ENCODE measurements around the gene RAP1GDS1.
A peak's percentile ranks its signal among the peaks of the same experiment; 100 is the strongest.

Gene RAP1GDS1

DNA sequence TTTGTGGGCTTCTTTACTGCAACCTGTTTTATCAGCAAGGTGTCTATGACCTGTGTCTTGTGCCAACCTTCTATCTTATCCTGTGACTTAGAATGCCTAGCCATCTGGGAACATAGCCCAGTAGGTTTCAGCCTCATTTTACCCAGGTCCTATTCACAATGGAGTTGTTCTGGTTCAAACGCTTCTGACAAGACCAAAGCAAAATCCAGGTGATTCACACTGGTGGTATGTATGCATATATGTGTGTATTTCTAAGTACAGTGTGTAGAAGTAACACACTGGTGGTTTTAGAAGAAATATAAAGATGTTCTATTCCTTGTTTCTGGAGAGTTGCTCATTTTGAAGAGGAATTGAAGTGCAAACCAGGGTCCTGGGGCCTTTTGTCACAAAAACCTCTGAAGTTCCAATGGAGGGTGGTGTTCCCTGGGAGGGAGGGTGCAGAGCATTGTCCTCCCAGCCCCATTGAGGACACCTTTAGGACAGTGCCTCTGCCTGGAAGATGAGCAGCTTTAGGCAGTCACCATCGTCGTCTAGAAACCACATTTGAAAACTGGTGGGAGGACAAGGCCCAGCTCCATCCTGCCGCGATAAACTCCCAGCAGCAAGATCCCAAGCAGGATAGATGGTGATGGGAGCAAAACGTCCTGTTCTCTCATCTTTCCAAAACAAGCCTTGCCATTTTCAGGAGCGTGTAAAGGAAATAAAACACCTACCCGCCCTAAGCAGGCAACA lies 205.8 kb downstream of the RAP1GDS1 start:
- Histone ChIP-seq H3K4me1 (ENCODE audit: control insufficient read depth, insufficient read depth, low read length) (no peaks in the 10 kb centered on the region), H3K4me3 (ENCODE audit: low read depth, low read length) (no peak overlapping the region), H3K9me3 (ENCODE audit: control insufficient read depth, insufficient read depth, low read depth, low read length) (no peaks in the 10 kb centered on the region), H3K36me3 (ENCODE audit: control insufficient read depth in 2 of 2, insufficient read depth in 1 of 2, low read length in 2 of 2) (peaks cover 0 to 11% of the 10 kb centered on the region in 2 experiments; a peak in 1 of 3 replicates), H3K27ac (ENCODE audit: extremely low read depth, low read depth, low read length) (no peak overlapping the region)
- POLR2A ChIA-PET: no interaction called here
- TF ChIP-seq SETDB1 (IDR thresholded peaks at IDR 0.05; ENCODE audit: insufficient read length, low read length) (no peak), ZNF76 (tag by site-specific recombination; IDR thresholded peaks at IDR 0.05; ENCODE audit: borderline replicate concordance, low read depth) (no peak), SP2 (tag by site-specific recombination; IDR thresholded peaks at IDR 0.05) (no peak), IKZF3 (tag by site-specific recombination; IDR thresholded peaks at IDR 0.05) (no peak), ZNF175 (tag by site-specific recombination; IDR thresholded peaks at IDR 0.05) (no peak), ZNF138 (tag by site-specific recombination; IDR thresholded peaks at IDR 0.05; ENCODE audit: borderline replicate concordance) (no peak), ZNF324 (tag by site-specific recombination; IDR thresholded peaks at IDR 0.05) (no peak)
- TF ChIP-seq, protein P1, sequence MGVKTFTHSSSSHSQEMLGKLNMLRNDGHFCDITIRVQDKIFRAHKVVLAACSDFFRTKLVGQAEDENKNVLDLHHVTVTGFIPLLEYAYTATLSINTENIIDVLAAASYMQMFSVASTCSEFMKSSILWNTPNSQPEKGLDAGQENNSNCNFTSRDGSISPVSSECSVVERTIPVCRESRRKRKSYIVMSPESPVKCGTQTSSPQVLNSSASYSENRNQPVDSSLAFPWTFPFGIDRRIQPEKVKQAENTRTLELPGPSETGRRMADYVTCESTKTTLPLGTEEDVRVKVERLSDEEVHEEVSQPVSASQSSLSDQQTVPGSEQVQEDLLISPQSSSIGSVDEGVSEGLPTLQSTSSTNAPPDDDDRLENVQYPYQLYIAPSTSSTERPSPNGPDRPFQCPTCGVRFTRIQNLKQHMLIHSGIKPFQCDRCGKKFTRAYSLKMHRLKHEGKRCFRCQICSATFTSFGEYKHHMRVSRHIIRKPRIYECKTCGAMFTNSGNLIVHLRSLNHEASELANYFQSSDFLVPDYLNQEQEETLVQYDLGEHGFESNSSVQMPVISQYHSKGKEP (tag by site-specific recombination; IDR thresholded peaks at IDR 0.05): no peak
- CTCF ChIA-PET: interaction anchor here (0.5 to 1.6 kb wide), 17 partner anchors 10 to 590 kb away, joined by 3 to 8 read pairs (median 4); no protein-coding TSS in a partner anchor

DNA sequence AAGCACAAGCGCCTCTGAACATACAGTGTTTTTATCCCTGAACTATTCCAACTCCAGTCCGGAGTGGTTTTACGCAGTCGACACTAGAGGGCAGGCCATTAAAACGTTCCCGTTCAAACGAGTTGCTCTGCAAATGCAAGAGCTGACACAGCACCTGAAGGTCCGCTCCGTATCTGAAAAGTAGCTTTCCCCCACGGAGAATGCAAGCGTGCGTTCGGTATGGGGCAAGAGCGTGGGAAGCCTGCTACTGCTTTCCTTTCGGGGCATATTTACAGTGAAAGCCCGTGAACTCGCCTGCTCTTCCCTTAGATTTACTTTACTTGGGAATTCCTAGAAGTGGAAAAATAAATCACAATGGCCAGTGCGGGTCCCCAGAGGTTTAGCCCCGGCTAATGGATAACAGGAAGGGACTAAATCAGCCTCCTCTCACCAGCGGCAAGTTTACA lies 206.5 kb downstream of the RAP1GDS1 start:
- Histone ChIP-seq H3K4me1 (ENCODE audit: control insufficient read depth, insufficient read depth, low read length) (no peaks in the 10 kb centered on the region), H3K4me3 (ENCODE audit: low read depth, low read length) (peak overlapping the region; percentile 32), H3K27ac (ENCODE audit: extremely low read depth, low read depth, low read length) (no peak overlapping the region), H3K9me3 (ENCODE audit: control insufficient read depth, insufficient read depth, low read depth, low read length) (no peaks in the 10 kb centered on the region), H3K36me3 (ENCODE audit: control insufficient read depth in 2 of 2, insufficient read depth in 1 of 2, low read length in 2 of 2) (peaks cover 0 to 14% of the 10 kb centered on the region in 2 experiments; a peak in 1 of 3 replicates)
- POLR2A ChIA-PET: interaction anchor here (0.6 kb wide), 1 partner anchor 307 kb away, joined by 3 read pairs; no protein-coding TSS in a partner anchor
- CTCF ChIA-PET: interaction anchor here (0.5 to 1.6 kb wide), 22 partner anchors 9 to 589 kb away, joined by 3 to 8 read pairs (median 3); no protein-coding TSS in a partner anchor
- TF ChIP-seq SP2 (tag by site-specific recombination; IDR thresholded peaks at IDR 0.05): no peak
- TF ChIP-seq ZNF211 (tag by site-specific recombination; IDR thresholded peaks at IDR 0.05; ENCODE audit: low read depth): no peak
- no peak for TF ChIP-seq ZNF530 (tag by site-specific recombination; IDR thresholded peaks at IDR 0.05; ENCODE audit: low read depth)
- TF ChIP-seq, protein P2, sequence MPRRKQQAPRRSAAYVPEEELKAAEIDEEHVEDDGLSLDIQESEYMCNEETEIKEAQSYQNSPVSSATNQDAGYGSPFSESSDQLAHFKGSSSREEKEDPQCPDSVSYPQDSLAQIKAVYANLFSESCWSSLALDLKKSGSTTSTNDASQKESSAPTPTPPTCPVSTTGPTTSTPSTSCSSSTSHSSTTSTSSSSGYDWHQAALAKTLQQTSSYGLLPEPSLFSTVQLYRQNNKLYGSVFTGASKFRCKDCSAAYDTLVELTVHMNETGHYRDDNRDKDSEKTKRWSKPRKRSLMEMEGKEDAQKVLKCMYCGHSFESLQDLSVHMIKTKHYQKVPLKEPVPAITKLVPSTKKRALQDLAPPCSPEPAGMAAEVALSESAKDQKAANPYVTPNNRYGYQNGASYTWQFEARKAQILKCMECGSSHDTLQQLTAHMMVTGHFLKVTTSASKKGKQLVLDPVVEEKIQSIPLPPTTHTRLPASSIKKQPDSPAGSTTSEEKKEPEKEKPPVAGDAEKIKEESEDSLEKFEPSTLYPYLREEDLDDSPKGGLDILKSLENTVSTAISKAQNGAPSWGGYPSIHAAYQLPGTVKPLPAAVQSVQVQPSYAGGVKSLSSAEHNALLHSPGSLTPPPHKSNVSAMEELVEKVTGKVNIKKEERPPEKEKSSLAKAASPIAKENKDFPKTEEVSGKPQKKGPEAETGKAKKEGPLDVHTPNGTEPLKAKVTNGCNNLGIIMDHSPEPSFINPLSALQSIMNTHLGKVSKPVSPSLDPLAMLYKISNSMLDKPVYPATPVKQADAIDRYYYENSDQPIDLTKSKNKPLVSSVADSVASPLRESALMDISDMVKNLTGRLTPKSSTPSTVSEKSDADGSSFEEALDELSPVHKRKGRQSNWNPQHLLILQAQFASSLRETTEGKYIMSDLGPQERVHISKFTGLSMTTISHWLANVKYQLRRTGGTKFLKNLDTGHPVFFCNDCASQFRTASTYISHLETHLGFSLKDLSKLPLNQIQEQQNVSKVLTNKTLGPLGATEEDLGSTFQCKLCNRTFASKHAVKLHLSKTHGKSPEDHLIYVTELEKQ (tag by site-specific recombination; IDR thresholded peaks at IDR 0.05; ENCODE audit: borderline replicate concordance): no peak
- TF ChIP-seq ZSCAN23 (tag by site-specific recombination; IDR thresholded peaks at IDR 0.05): no peak
- TF ChIP-seq ZBTB20 (tag by site-specific recombination; IDR thresholded peaks at IDR 0.05): no peak
- TF ChIP-seq ZNF174 (tag by site-specific recombination; IDR thresholded peaks at IDR 0.05): no peak
- TF ChIP-seq ZNF654 (tag by site-specific recombination; IDR thresholded peaks at IDR 0.05; ENCODE audit: low read depth): peak; percentile 76
- 0 out of 2 replicates have a peak, but pooled peaks have one; percentile 37 for TF ChIP-seq ZEB2 (tag by site-specific recombination; IDR thresholded peaks at IDR 0.05)
- TF ChIP-seq YY1 (tag by site-specific recombination; IDR thresholded peaks at IDR 0.05): no peak
- no peak for TF ChIP-seq ZNF19 (tag by site-specific recombination; IDR thresholded peaks at IDR 0.05; ENCODE audit: low read depth)
- peak; percentile 95 for TF ChIP-seq ZNF610 (tag by site-specific recombination; IDR thresholded peaks at IDR 0.05; ENCODE audit: borderline replicate concordance)
- TF ChIP-seq TRIM28 (IDR thresholded peaks at IDR 0.05; ENCODE audit: borderline replicate concordance, low read length): peak; percentile 44; the same call in 1 of the 2 replicates
- no peak for TF ChIP-seq ZNF341 (tag by site-specific recombination; IDR thresholded peaks at IDR 0.05; ENCODE audit: low read depth)
- TF ChIP-seq ZNF10 (tag by site-specific recombination; IDR thresholded peaks at IDR 0.05): no peak
- TF ChIP-seq ZNF521 (tag by site-specific recombination; IDR thresholded peaks at IDR 0.05): no peak
- no peak for TF ChIP-seq ZNF175 (tag by site-specific recombination; IDR thresholded peaks at IDR 0.05)
- TF ChIP-seq ZBTB48 (tag by site-specific recombination; IDR thresholded peaks at IDR 0.05): no peak
- TF ChIP-seq FEZF1 (tag by site-specific recombination; IDR thresholded peaks at IDR 0.05): no peak
- TF ChIP-seq ZNF600 (tag by site-specific recombination; IDR thresholded peaks at IDR 0.05): peak; percentile 83
- no peak for TF ChIP-seq ZFP3 (tag by site-specific recombination; IDR thresholded peaks at IDR 0.05; ENCODE audit: low read depth)
- no peak for TF ChIP-seq MYNN (tag by site-specific recombination; IDR thresholded peaks at IDR 0.05; ENCODE audit: borderline replicate concordance)
- TF ChIP-seq ZNF76 (tag by site-specific recombination; IDR thresholded peaks at IDR 0.05; ENCODE audit: borderline replicate concordance, low read depth): no peak
- TF ChIP-seq KLF16 (tag by site-specific recombination; IDR thresholded peaks at IDR 0.05): no peak
- no peak for TF ChIP-seq ZNF560 (tag by site-specific recombination; IDR thresholded peaks at IDR 0.05; ENCODE audit: borderline replicate concordance)
